GF-D8 (cell line): Measurements from ENCODE around the gene TRMT11.
"Not testable (repeated sequence)": the region's sequence is repeated elsewhere in the genome, so short reads cannot be mapped to it uniquely, and the experiment has no call there.

ENCODE experiments used
- DNase-seq: peaks from one replicate; lab custom pipeline; 2025; lab: John Stamatoyannopoulos, UW

The TRMT11 gene

DNA sequence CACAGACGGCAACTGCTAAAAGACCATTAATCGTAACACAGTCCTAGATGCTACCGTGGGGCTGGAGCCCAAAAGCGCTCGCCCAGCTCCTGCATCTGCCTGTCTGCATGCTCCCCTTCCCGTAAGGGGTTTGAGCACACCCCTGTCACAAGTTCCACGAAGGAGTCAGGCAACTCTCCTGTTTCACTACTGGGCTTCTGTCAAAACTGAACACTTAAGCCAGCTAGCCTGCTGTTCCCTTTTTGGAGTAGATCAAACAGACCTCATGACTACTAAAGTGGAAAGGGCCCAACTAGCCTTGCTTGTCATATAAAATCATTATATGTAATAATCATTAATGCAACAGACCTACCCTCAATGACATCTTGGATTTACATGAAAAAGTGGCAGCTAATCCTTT lies 61.3 kb downstream of the TRMT11 start:
- no peak for DNase-seq

DNA sequence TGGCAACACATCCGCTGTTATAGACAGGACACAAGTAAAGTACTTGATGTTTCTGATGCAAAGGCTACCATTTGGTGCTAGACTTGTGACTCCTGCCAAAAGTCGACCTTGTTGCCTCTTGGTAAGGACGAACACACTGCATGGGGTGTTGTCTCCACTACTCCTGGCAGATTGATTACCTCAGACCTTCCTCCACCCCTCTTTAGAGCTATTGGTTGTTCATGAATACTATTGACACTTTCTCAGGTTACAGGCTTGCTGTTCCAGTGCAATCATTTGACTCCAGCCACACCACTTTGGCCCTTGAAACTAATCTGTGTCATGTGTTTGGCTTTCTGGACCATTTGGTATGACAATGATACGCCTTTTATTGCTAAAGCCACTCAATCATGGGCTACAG lies 62.3 kb downstream of the TRMT11 start:
- DNase-seq = no peak

DNA sequence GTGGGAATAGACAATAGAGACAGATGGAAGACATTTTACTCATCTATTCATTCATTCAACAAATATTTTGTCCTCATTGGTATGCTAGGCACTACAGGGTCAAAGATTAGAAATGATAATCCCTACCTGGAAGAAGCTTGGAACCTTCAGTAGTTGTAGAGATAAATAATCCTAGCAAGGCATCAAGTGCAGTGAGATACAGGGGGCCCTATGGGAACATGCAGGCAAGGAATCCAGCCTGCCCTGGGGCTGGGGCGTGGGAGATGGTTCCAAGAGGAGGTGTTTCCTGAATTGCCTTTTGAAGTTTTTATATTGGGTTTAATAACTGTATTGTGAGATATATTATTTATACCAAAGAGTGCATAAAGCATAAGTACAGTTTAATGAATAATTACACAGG lies 64.5 kb downstream of the TRMT11 start:
- no peak for DNase-seq

DNA sequence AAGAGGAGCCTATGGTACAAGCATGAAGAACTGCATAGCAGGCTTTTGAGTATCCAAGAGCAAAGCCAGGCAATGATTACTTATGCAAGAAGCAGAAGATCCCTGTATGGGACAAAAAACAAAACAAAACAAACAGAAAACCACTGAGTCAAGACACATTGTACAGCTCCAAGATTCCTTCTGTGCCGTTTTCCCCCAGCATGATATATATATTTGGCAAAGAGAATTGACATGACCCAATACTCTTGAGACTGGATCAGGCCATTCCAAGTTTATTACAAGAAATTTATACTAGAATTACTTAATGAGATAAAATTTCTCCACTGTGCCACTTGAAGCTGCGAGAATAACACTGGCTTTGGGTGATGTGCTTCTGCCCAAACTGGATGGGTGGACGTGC lies 65.5 kb downstream of the TRMT11 start:
- DNase-seq = no peak

DNA sequence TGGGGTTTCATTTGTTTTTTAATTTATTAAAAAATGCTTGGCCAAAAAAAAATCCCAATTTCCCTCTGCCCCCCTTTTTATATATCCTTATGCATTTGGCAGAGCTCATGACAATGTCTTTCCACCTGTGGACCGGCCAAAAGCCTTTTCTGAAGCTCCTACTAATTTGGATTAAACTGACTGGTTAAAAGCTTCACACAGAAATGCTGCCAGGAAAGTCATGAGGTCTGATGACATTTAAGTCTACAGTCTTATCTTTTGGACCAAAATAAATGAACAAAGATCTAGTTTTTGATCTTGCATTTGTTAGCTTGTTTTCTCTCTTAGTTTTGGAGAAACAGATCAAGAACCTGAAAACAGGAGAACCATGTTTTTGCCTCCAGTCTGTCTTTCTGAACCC lies 66.1 kb downstream of the TRMT11 start:
- DNase-seq = no peak

DNA sequence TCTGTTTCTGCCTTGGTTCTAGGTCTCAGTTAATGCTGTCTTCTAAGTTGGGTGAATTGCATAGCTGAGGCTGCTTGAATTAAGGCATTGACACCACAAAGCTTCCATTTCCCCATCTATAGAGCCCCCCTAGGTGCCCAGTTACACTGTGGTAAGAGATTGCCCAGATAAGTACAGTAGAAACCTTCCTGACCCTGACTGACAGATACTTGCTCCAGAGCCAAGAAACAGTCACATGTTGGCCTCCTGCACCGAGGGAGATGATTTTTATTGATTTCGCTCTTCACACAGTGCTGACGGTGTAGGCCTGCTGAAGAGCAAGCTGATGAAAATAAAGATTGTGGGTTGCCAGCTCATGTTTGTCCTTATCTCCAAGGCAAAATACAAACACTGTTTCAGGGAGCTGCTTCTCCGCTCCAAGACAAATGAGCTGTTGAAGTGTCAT lies 67.9 kb downstream of the TRMT11 start:
- DNase-seq = peak; percentile 89

DNA sequence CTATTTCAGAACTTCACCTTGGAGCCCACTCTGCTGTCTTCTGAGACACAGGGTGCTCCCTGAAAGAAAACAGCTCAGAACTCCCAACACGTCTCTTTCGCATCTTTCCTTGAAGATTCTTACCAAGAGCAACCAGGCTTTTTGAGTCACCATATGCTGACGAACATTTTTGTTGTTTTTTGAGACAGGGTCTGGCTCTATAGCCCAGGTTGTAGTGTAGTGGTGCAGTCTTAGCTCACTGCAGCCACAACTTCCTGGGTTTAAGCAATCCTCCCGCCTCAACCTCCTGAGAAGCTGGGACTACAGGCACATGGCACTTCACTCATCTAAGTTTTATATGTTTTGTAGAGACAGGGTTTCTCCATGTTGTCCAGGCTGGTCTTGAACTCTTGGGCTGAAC lies 68.5 kb downstream of the TRMT11 start:
- peak; percentile 64 for DNase-seq

DNA sequence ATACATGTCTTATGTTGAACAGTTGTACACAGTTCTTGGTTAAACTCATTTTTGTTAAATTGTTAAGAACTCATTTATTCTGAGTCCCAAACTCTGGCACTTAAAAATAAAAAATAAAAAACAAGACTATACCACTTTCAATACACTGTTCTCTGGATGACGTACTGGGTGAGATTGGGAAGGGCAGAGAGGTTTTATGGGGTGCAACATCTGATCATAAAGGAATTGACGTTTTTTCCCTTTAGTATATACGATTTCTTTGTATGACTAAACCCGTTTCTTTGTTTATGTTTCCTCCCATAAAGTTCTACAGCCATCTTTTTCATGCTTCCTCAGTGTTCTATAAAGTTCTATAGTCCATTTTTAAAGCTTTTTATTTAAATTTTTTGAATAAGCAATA lies 69.1 kb downstream of the TRMT11 start:
- DNase-seq = no peak

DNA sequence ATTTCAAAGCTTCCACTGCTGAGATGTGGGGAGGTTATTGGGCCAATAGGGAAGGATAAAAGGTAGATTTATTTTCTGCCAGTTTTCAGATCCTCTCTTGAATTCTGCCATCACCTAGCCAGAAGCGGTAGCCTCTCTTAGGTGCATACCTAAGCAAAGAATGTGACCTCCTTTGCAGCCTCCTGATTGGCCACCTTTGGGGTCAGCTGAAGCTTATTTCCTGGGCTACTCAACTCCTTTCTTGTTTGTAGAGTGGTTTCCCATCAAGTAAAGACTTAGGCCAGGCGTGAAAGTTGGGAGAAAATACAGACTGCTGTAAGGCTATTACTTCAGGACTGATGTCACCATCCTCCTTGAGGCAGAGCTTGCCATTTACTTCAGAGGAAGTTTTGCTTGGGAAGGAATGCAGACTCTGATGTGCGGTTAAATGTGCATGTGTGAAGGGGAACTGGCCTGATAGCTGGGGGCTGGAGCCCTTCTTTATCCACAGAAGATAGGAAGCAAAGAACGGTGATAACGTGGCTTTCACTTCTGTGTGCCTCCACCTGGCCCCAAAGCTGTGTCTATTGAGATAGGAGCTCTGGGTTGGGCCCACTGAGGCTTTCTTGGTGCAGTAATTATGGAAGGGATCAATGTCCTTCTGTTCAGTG lies 70.1 kb downstream of the TRMT11 start:
- DNase-seq = no peak

DNA sequence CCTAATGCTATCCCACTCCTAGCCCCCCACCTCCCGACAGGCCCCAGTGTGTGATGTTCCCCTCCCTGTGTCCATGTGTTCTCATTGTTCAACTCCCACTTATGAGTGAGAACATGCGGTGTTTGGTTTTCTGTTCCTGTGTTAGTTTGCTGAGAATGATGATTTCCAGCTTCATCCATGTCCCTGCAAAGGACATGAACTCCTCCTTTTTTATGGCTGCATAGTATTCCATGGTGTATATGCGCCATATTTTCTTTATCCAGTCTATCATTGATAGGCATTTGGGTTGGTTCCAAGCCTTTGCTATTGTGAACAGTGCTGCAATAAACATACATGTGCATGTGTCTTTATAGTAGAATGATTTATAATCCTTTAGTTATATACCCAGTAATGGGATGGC lies 71.7 kb downstream of the TRMT11 start:
- DNase-seq = not testable (repeated sequence)

DNA sequence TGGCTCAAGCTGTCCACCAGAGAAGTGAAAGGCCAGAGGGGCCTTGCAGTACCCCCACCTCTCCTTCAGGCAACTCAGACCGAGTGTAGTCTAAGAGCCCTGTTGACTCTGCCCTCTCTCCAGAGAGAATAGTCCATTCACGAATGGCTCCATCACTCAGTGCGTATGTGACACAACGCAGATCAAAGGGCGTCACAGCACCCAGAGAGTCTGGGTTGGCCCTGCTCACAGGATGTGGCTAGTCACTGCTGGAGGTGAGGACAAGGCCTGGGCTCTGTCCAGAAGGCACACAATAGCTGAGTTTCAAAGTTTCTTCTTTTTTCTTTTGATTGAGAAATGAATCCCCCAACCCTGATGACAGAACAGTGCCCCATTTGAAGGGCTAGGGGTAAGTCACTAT lies 74.1 kb downstream of the TRMT11 start:
- no peak for DNase-seq

DNA sequence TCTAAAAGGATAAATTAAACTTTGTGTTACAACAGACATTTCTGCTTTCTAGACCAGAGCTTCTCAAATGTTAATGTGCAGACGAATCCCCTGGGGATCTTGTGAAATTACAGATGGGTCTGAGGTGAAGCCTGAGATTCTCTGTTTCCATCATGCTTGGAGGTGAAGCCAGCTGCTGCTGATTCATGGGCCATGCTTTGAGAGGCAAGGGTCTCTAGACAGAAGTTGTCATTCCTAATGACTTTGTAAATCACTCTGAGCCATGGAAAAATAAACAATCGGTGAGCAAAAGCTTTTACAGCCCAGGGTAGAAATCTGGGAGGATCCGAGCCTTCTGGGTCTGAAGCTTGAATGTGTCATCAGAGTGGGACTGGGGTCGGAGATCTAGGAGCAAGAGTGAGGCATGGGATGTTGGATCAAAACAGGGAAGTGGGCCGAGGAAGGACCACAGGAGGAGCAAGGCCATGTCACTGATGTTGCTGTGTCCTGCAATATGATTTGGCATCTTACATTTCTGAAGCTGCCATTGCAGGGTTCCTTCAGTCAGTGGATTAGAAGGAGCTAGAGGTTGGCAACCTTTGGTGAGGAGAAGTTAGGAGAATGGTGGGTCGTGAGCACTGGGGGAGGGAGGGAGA lies 77.3 kb downstream of the TRMT11 start:
- DNase-seq = peak; percentile 3

DNA sequence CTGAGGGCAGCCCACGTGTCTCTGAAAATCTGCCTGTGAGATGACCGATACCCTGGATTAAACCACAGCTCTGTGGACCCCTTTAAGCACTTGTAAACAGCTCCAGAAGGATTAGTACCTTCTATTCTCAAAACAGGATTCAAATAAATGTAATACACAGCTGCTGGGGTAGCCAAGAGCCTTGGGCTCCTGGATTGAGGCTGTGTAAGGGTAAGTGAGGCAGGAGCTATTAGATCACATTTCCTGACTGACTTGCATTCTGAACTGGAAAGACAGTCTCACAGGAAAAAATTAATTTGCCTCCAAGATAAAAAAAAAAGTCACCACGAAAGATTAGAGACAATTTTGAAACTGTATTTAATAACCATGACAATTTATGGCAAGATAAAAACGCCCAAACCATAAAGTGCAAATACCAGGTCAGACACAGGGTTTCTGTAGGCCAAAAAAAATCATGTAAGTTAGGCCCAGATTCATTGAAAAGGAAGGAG lies 78.0 kb downstream of the TRMT11 start:
- no peak for DNase-seq

DNA sequence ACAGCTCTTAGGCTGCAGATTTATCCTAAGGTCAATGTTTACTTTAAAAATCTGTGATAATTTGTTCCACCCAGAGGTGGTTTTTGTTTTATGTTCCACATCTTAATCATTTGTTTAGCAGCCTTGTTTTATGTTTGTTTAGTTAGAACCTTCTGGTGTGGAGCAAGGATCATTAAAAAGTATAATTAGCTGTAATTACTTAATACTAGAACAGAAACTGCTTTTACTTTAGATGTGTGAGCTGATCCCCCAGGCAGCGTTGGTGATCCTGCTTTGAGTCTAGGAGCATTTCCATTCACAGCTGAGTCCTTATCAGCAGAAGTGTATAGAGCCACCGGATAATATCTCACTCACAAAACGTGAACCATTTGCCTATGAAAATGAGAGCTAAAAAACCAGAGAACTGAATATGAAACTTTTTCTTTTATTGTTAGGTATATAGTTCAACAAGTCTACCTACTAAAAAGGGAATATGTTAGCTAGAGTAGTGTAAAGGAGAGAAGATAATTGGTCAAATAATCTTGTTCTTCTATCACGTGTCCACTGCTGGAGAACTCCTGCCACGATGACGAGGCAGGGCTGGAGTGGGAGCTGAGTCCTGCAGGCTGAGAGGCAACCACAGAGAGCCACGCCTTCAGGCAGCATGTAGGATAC lies 78.5 kb downstream of the TRMT11 start:
- DNase-seq = no peak

DNA sequence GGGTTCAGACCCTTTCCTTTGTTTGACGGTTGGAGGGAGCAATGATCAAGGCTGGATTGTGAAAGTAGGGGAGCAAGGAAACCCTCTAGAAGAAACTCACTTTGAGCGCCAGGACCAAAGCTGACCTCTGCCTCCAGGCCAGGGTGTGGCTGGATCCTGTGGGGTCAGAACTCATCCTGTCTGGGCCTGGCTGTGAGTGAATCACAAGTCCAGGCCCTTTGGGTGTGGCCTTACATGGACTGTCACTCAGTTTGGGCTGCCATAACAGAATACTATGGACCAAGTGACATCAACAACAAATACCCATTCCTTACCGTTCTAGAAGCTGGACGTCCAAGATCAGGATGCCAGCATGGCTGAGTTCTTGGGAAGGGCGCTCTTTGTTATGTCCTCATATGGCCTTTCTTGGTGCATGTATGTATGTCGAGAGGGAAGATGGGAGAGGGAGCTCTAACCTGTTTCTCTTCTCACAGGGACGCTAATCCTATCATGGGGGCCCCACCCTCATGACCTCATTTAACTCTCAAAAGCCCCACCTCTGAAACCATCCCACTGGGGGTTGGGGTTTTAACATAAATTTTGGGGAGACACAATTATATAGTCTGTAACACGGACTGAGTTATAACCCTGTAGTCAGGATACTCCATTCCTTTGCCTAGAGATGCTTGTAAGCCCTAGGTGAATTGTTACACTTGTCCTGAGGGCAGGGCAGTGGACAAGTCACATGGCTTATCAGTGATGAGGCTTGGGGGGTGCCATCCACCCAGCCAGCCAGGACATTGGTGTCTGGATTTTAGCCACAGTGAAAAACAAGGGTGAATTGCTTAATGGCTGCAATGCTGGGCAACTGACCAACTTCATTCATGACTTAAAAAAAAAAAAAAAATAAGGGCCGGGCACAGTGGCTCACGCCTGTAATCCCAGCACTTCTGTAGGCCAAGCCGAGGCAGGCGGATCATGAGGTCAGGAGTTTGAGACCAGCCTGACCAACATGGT lies 80.0 kb downstream of the TRMT11 start:
- no peak for DNase-seq

DNA sequence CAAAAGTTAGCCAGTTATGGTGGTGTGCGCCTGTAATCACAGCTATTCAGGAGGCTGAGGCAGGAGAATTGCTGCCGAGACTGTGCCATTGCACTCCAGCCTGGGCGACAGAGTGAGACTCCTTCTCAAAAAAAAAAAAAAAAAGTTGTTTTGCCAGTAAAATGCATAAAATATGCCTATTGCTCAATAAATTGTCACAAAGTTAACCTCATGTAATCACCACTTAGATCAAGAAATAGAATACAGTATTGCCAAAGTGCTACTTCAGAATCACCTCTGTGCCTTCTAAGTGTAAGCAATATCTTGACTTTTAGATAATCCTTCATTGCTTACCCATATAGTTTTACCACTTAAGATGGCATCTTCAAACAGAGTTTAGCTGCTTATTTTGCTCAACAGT lies 80.7 kb downstream of the TRMT11 start:
- DNase-seq = no peak

DNA sequence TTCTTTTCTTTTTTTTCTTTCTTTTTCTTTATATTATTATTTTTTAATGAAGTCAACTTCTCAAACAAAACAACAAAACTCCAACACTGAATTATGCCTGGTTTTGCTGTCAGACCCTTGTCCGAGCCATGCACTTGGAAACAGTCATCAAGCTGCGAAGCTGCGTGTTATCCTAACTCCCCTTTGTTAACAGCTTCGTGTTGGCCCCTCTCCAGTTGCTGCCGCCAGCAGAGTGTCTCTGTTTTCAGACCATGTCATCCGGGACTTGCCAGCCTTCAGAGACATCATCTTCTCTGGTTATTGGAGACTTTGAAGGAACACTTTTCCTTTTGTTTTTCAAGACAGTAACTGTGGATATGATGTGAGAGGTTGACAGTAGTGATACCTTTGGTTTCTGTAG lies 83.1 kb downstream of the TRMT11 start:
- DNase-seq = no peak

DNA sequence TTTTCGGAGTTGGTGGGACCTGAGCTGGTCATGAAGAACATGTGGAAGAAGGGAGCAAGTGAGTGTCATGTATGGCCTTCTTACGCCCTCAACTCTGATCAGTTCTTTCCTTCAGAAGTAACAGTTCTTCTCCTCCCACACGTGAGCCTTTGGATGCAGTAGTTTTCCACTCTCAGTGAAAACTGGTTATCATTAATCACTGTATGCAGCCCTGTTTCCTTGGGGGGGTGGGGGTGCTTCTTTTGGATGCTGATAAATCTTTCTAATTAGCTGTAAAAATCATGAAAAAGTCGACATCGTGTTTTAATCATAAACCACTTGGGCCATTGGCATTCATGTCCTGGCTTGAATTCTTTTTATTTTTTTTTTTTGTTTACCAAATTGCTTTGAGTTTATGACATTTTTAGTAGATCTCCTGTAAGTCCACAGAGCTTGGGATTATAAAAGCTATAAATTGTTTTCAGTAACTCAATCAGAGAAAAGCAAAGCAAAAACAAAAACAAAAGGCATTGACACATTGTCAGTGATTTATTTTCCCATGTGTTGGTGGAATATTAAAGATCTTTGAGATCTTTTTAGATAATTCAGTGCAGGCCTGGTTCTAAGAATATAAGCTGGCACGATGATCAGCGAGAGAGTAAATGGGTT lies 84.8 kb downstream of the TRMT11 start:
- no peak for DNase-seq

DNA sequence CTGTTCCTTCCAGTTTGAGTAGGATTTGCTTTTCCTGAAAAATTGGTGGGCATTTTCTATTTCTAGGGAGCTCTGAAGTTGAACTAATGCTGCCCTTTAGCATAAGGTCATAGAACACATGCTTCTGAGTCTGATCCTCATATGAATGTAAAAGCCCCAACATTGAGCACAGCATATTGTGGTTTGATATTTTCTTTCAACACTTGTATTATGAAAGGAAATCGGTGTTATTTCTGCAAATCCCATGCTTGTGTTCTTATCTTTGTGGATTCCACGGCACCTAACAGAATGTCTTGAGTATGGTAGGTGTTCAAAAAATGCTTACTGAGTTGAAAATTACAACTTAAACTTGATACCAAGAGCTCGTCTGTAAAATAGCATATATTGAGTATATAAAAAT lies 85.8 kb downstream of the TRMT11 start:
- no peak for DNase-seq

DNA sequence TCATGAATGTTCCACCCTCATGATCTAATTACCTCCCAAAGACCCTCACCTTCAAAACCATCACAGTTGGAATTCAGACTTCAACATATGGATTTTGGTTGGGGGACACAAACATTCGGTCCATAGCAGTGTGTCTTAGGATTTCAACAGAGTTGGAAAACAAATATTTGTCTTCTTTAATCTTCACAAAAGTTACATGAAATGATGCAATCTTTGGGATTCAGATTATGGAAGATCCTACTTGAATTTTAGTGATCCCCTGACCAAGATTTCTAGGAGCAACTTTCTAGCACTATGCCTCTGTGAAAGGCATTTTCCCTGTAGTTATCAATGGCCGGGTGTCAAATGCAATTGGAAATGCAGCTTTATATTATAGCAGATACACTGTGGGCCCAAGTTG lies 86.5 kb downstream of the TRMT11 start:
- DNase-seq = no peak

DNA sequence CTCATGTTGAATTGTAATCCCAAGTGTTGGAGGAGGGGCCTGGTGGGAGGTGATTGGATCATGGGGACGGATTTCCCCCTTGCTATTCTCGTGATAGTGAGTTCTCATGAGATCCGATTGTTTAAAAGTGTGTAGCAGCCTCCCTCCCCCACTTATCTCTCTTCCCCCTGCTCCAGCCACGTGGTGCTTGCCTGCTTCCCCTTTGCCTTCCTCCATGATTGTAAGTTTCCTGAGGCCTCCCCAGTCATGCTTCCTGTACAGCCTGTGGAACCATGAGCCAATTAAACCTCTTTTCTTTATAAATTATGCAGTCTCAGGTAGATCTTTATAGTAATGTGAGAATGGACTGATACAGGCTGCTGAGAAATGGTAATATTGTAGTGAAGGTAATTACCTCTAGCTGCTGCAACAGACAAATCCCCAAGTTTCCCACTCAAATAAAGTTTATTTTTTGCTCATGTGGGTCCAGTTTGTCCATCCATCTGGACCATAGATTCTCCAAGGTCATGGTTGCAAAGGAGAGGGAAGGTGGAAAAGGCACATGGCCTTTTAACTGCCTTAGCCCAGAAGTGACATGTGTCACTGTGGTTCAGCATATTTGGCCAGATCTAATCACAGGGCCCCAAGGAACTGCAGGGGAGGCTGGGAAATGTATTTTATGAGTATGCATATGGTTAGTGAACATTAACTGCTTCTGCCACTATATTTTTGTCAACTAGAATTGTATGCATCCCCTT lies 89.2 kb downstream of the TRMT11 start:
- no peak for DNase-seq
